ENCODE results near the gene DOCK7.

- TF ChIP-seq CTCF (conservative IDR thresholded peaks at IDR 0.05; ENCODE audit: low read length) = no peak
- TF ChIP-seq EZH2phosphoT487 (IDR thresholded peaks at IDR 0.05; ENCODE audit: borderline replicate concordance) = no peak
Observed at GRCh38 chr1:62516600-62516999, 171.6 kb downstream of the DOCK7 start.
